ENCODE data around the gene FN1. TPM values are rescaled to one million over a fixed set of nuclear protein-coding genes. Genes with fewer than 3 reads are reported as not detected.

The FN1 gene
- total and polyA plus RNA-seq, 5 donors from 2014 or later: 0.45 to 0.89 (median 0.78) TPM; not detected in 1

GRCh38 chr2:215396595-215397313, 39.1 kb downstream of the FN1 start:
- H3K4me3 ChIP-seq (ENCODE audit: low read depth, low read length): no peak overlapping the region
- peaks cover 9% of the 10 kb centered on the region for H3K27me3 Mint-ChIP-seq
- DNase-seq (no peak), ATAC-seq (ENCODE audit: low read depth in 2 of 2) (no peak)
- H3K27ac Mint-ChIP-seq: no peak overlapping the region
- no peaks in the 10 kb centered on the region for H3K4me1 ChIP-seq (ENCODE audit: control insufficient read depth, insufficient read depth, low read length, poor library complexity, severe bottlenecking)
- H3K9me3 Mint-ChIP-seq: no peaks in the 10 kb centered on the region
- no peak overlapping the region for H3K4me3 Mint-ChIP-seq
- no peak overlapping the region for H3K27ac ChIP-seq (ENCODE audit: insufficient read depth, low read length, poor library complexity, severe bottlenecking)
- H3K4me1 Mint-ChIP-seq: no peaks in the 10 kb centered on the region
- H3K9me3 ChIP-seq (ENCODE audit: control insufficient read depth in 2 of 2, low read length in 2 of 2): no peaks in the 10 kb centered on the region
- H3K36me3 Mint-ChIP-seq: no peaks in the 10 kb centered on the region
- H3K36me3 ChIP-seq (ENCODE audit: control insufficient read depth, insufficient read depth, low read length): no peaks in the 10 kb centered on the region
- peaks cover 1% of the 10 kb centered on the region for H3K27me3 ChIP-seq (ENCODE audit: control insufficient read depth, insufficient read depth, low read length)

GRCh38 chr2:215395687-215396460, 40.0 kb downstream of the FN1 start:
- no peak for DNase-seq
- peaks cover 0 to 2% (median 0%) of the 10 kb centered on the region in 7 donors for H3K9me3 Mint-ChIP-seq
- no peak for ATAC-seq (ENCODE audit: low read depth in 2 of 2)
- peaks cover 9% of the 10 kb centered on the region for H3K27me3 Mint-ChIP-seq
- Histone ChIP-seq H3K27me3 (ENCODE audit: control insufficient read depth, insufficient read depth, low read length) (peaks cover 1% of the 10 kb centered on the region), H3K27ac (ENCODE audit: insufficient read depth, low read length, poor library complexity, severe bottlenecking) (no peak overlapping the region), H3K9me3 (ENCODE audit: control insufficient read depth in 2 of 2, low read length in 2 of 2) (no peaks in the 10 kb centered on the region), H3K4me3 (ENCODE audit: low read depth, low read length) (no peak overlapping the region), H3K36me3 (ENCODE audit: control insufficient read depth, insufficient read depth, low read length) (no peaks in the 10 kb centered on the region), H3K4me1 (ENCODE audit: control insufficient read depth, insufficient read depth, low read length, poor library complexity, severe bottlenecking) (no peaks in the 10 kb centered on the region)
- H3K27ac Mint-ChIP-seq: no peak overlapping the region
- no peaks in the 10 kb centered on the region for H3K36me3 Mint-ChIP-seq
- no peak overlapping the region for H3K4me3 Mint-ChIP-seq
- H3K4me1 Mint-ChIP-seq: no peaks in the 10 kb centered on the region

GRCh38 chr2:215394102-215394805, 41.6 kb downstream of the FN1 start:
- no peak overlapping the region for H3K27ac ChIP-seq (ENCODE audit: insufficient read depth, low read length, poor library complexity, severe bottlenecking)
- no peaks in the 10 kb centered on the region for H3K36me3 ChIP-seq (ENCODE audit: control insufficient read depth, insufficient read depth, low read length)
- no peak for ATAC-seq (ENCODE audit: low read depth in 2 of 2)
- H3K4me3 ChIP-seq (ENCODE audit: low read depth, low read length): no peak overlapping the region
- peaks cover 0 to 2% (median 0%) of the 10 kb centered on the region in 7 donors for H3K9me3 Mint-ChIP-seq
- H3K9me3 ChIP-seq (ENCODE audit: control insufficient read depth in 2 of 2, low read length in 2 of 2): no peaks in the 10 kb centered on the region
- H3K36me3 Mint-ChIP-seq: no peaks in the 10 kb centered on the region
- no peaks in the 10 kb centered on the region for H3K4me1 ChIP-seq (ENCODE audit: control insufficient read depth, insufficient read depth, low read length, poor library complexity, severe bottlenecking)
- H3K4me3 Mint-ChIP-seq: no peak overlapping the region
- H3K27me3 Mint-ChIP-seq: peaks cover 9% of the 10 kb centered on the region
- DNase-seq: no peak
- H3K27ac Mint-ChIP-seq: no peak overlapping the region
- no peaks in the 10 kb centered on the region for H3K4me1 Mint-ChIP-seq
- peaks cover 1% of the 10 kb centered on the region for H3K27me3 ChIP-seq (ENCODE audit: control insufficient read depth, insufficient read depth, low read length)

GRCh38 chr2:215392687-215393270, 43.1 kb downstream of the FN1 start:
- Mint-ChIP-seq H3K4me3 (no peak overlapping the region), H3K36me3 (no peaks in the 10 kb centered on the region), H3K27ac (no peak overlapping the region), H3K9me3 (peaks cover 0 to 2% (median 0%) of the 10 kb centered on the region in 7 donors), H3K4me1 (no peaks in the 10 kb centered on the region), H3K27me3 (peaks cover 9% of the 10 kb centered on the region)
- DNase-seq (no peak), ATAC-seq (ENCODE audit: low read depth in 2 of 2) (no peak)
- Histone ChIP-seq H3K36me3 (ENCODE audit: control insufficient read depth, insufficient read depth, low read length) (no peaks in the 10 kb centered on the region), H3K4me3 (ENCODE audit: low read depth, low read length) (no peak overlapping the region), H3K27ac (ENCODE audit: insufficient read depth, low read length, poor library complexity, severe bottlenecking) (no peak overlapping the region), H3K27me3 (ENCODE audit: control insufficient read depth, insufficient read depth, low read length) (no peaks in the 10 kb centered on the region), H3K4me1 (ENCODE audit: control insufficient read depth, insufficient read depth, low read length, poor library complexity, severe bottlenecking) (no peaks in the 10 kb centered on the region), H3K9me3 (ENCODE audit: control insufficient read depth in 2 of 2, low read length in 2 of 2) (no peaks in the 10 kb centered on the region)

- no peaks in the 10 kb centered on the region for H3K36me3 ChIP-seq (ENCODE audit: control insufficient read depth, insufficient read depth, low read length)
- no peak overlapping the region for H3K27ac Mint-ChIP-seq
- peaks cover 0 to 2% (median 0%) of the 10 kb centered on the region in 7 donors for H3K9me3 Mint-ChIP-seq
- no peak overlapping the region for H3K4me3 Mint-ChIP-seq
- ATAC-seq (ENCODE audit: low read depth in 2 of 2): no peak
- no peaks in the 10 kb centered on the region for H3K36me3 Mint-ChIP-seq
- no peaks in the 10 kb centered on the region for H3K4me1 Mint-ChIP-seq
- no peak for DNase-seq
- H3K4me3 ChIP-seq (ENCODE audit: low read depth, low read length): no peak overlapping the region
- no peaks in the 10 kb centered on the region for H3K9me3 ChIP-seq (ENCODE audit: control insufficient read depth in 2 of 2, low read length in 2 of 2)
- peaks cover 9% of the 10 kb centered on the region for H3K27me3 Mint-ChIP-seq
- H3K27me3 ChIP-seq (ENCODE audit: control insufficient read depth, insufficient read depth, low read length): no peaks in the 10 kb centered on the region
- no peak overlapping the region for H3K27ac ChIP-seq (ENCODE audit: insufficient read depth, low read length, poor library complexity, severe bottlenecking)
- no peaks in the 10 kb centered on the region for H3K4me1 ChIP-seq (ENCODE audit: control insufficient read depth, insufficient read depth, low read length, poor library complexity, severe bottlenecking)
Observed at GRCh38 chr2:215392164-215392563, 43.7 kb downstream of the FN1 start.

DNA sequence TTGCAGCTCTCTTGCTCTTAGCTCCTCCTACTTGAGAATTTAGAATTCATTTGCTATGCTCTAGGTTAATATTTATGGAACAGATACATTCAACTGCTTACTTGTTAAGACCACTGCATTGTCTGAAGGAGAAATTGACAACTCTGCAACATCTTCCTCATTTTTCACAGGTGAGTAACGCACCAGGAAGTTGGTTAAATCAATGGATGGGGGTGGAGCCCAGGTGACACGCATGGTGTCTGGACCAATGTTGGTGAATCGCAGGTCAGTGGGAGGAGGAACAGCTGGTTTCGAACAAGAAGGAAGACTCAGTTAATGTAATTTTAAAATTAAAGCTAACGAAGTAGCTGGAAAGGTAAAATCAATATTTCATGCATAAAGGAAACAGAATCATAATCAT, 44.3 kb downstream of the FN1 start:
- ATAC-seq (ENCODE audit: low read depth in 2 of 2) (no peak), DNase-seq (no peak)
- H3K36me3 ChIP-seq (ENCODE audit: control insufficient read depth, insufficient read depth, low read length): no peaks in the 10 kb centered on the region
- Mint-ChIP-seq H3K27me3 (peaks cover 9% of the 10 kb centered on the region), H3K4me3 (no peak overlapping the region), H3K36me3 (no peaks in the 10 kb centered on the region), H3K27ac (no peak overlapping the region), H3K4me1 (no peaks in the 10 kb centered on the region), H3K9me3 (peaks cover 0 to 2% (median 0%) of the 10 kb centered on the region in 7 donors)
- no peak overlapping the region for H3K4me3 ChIP-seq (ENCODE audit: low read depth, low read length)
- H3K9me3 ChIP-seq (ENCODE audit: control insufficient read depth in 2 of 2, low read length in 2 of 2): no peaks in the 10 kb centered on the region
- H3K27me3 ChIP-seq (ENCODE audit: control insufficient read depth, insufficient read depth, low read length): no peaks in the 10 kb centered on the region
- no peaks in the 10 kb centered on the region for H3K4me1 ChIP-seq (ENCODE audit: control insufficient read depth, insufficient read depth, low read length, poor library complexity, severe bottlenecking)
- H3K27ac ChIP-seq (ENCODE audit: insufficient read depth, low read length, poor library complexity, severe bottlenecking): no peak overlapping the region

- Mint-ChIP-seq H3K27me3 (peaks cover 9% of the 10 kb centered on the region), H3K4me1 (no peaks in the 10 kb centered on the region), H3K4me3 (no peak overlapping the region), H3K9me3 (peaks cover 0 to 2% (median 0%) of the 10 kb centered on the region in 7 donors), H3K36me3 (no peaks in the 10 kb centered on the region), H3K27ac (no peak overlapping the region)
- DNase-seq: no peak
- Histone ChIP-seq H3K27me3 (ENCODE audit: control insufficient read depth, insufficient read depth, low read length) (no peaks in the 10 kb centered on the region), H3K27ac (ENCODE audit: insufficient read depth, low read length, poor library complexity, severe bottlenecking) (no peak overlapping the region), H3K9me3 (ENCODE audit: control insufficient read depth in 2 of 2, low read length in 2 of 2) (no peaks in the 10 kb centered on the region), H3K36me3 (ENCODE audit: control insufficient read depth, insufficient read depth, low read length) (no peaks in the 10 kb centered on the region), H3K4me1 (ENCODE audit: control insufficient read depth, insufficient read depth, low read length, poor library complexity, severe bottlenecking) (no peaks in the 10 kb centered on the region), H3K4me3 (ENCODE audit: low read depth, low read length) (no peak overlapping the region)
- no peak for ATAC-seq (ENCODE audit: low read depth in 2 of 2)
Observed at GRCh38 chr2:215390550-215390913, 45.3 kb downstream of the FN1 start.
